HEK293 (cell line): ENCODE data around the gene RIN3.

Source experiments
- CTCF ChIA-PET: fragments of 350-600 bp; formaldehyde crosslinking; extraction: SDS; loops from one replicate; lab custom pipeline; 2021; ENCODE audit warnings: antibody characterized with exemption; lab: Yijun Ruan, JAX
- POLR2A ChIA-PET: fragments of 300-600 bp; formaldehyde crosslinking; extraction: SDS; loops from one replicate; lab custom pipeline; 2020; ENCODE audit warnings: antibody characterized with exemption, inconsistent platforms; lab: Yijun Ruan, JAX
- H3K27ac ChIP-seq: fragments of 200-500 bp; sonication (Bioruptor generic); 2 replicates; pipeline ENCODE4 v1.5.1; 2014; ENCODE audit warnings: low read depth, low read length, control low read depth, inconsistent platforms; ENCODE audit errors: extremely low read depth
- H3K36me3 ChIP-seq, 2 experiments: fragments of 200-500 bp in 1 of 2; sonication (Bioruptor generic) in 1 of 2; 1 replicate in 1 of 2; 2 replicates in 1 of 2; pipeline ENCODE4 v1.5.1; 2014 to 2017; ENCODE audit warnings: inconsistent platforms in 2 of 2, low read length in 2 of 2; ENCODE audit not compliant: control insufficient read depth in 2 of 2, insufficient read depth in 1 of 2
- H3K4me1 ChIP-seq: fragments of 200-500 bp; sonication (Bioruptor generic); 2 replicates; pipeline ENCODE4 v1.5.1; 2014; ENCODE audit warnings: mild to moderate bottlenecking, low read length, inconsistent platforms; ENCODE audit not compliant: control insufficient read depth, insufficient read depth
- H3K4me3 ChIP-seq: 2 replicates; pipeline ENCODE4 v1.5.1; 2011; ENCODE audit warnings: low read depth, mild to moderate bottlenecking, control low read depth, low read length, moderate library complexity
- H3K9me3 ChIP-seq: fragments of 200-500 bp; sonication (Bioruptor generic); 2 replicates; pipeline ENCODE4 v1.5.1; 2014; ENCODE audit warnings: low read depth, low read length, inconsistent platforms; ENCODE audit not compliant: control insufficient read depth, insufficient read depth
- BCL11B ChIP-seq: fragments of 450-650 bp; formaldehyde crosslinking; IDR thresholded peaks from 2 replicates; pipeline ENCODE4 v1.5.1; 2016; ENCODE audit warnings: low read depth, missing biosample characterization, missing genetic modification characterization
- KLF16 ChIP-seq: fragments of 450-650 bp; formaldehyde crosslinking; IDR thresholded peaks from 2 replicates; pipeline ENCODE4 v1.5.1; 2017; ENCODE audit warnings: missing biosample characterization, missing genetic modification characterization
- KLF8 ChIP-seq: fragments of 450-650 bp; formaldehyde crosslinking; IDR thresholded peaks from 2 replicates; pipeline ENCODE4 v1.5.1; 2016; ENCODE audit warnings: missing biosample characterization, missing genetic modification characterization
- MYNN ChIP-seq: fragments of 450-650 bp; formaldehyde crosslinking; IDR thresholded peaks from 2 replicates; pipeline ENCODE4 v1.5.1; 2016; ENCODE audit warnings: missing biosample characterization, missing genetic modification characterization, borderline replicate concordance
- YY1 ChIP-seq: fragments of 450-650 bp; formaldehyde crosslinking; IDR thresholded peaks from 2 replicates; pipeline ENCODE4 v1.5.1; 2018; ENCODE audit warnings: missing biosample characterization, missing genetic modification characterization
- ZFP37 ChIP-seq: fragments of 450-650 bp; formaldehyde crosslinking; IDR thresholded peaks from 2 replicates; pipeline ENCODE4 v1.5.1; 2016; ENCODE audit warnings: missing biosample characterization, missing genetic modification characterization
- ZNF140 ChIP-seq: fragments of 450-650 bp; formaldehyde crosslinking; IDR thresholded peaks from 2 replicates; pipeline ENCODE4 v1.5.1; 2016; ENCODE audit warnings: missing biosample characterization, missing genetic modification characterization
- ZNF148 ChIP-seq: fragments of 450-650 bp; formaldehyde crosslinking; IDR thresholded peaks from 2 replicates; pipeline ENCODE4 v1.5.0; 2017; ENCODE audit warnings: missing biosample characterization, missing genetic modification characterization, borderline replicate concordance
- ZNF16 ChIP-seq: fragments of 450-650 bp; formaldehyde crosslinking; IDR thresholded peaks from 2 replicates; pipeline ENCODE4 v1.5.1; 2016; ENCODE audit warnings: low read depth, missing biosample characterization, missing genetic modification characterization
- ZNF18 ChIP-seq: fragments of 450-650 bp; formaldehyde crosslinking; IDR thresholded peaks from 2 replicates; pipeline ENCODE4 v1.5.1; 2016; ENCODE audit warnings: missing biosample characterization, missing genetic modification characterization
- ZNF221 ChIP-seq: fragments of 450-650 bp; formaldehyde crosslinking; IDR thresholded peaks from 2 replicates; pipeline ENCODE4 v1.5.1; 2017; ENCODE audit warnings: missing biosample characterization, missing genetic modification characterization, borderline replicate concordance
- ZNF26 ChIP-seq: fragments of 450-650 bp; formaldehyde crosslinking; IDR thresholded peaks from 2 replicates; pipeline ENCODE4 v1.5.1; 2016; ENCODE audit warnings: missing biosample characterization, missing genetic modification characterization
- ZNF266 ChIP-seq: fragments of 450-650 bp; formaldehyde crosslinking; IDR thresholded peaks from 2 replicates; pipeline ENCODE4 v1.5.1; 2016; ENCODE audit warnings: missing biosample characterization, missing genetic modification characterization, low read depth
- ZNF302 ChIP-seq: fragments of 450-650 bp; formaldehyde crosslinking; IDR thresholded peaks from 2 replicates; pipeline ENCODE4 v1.5.1; 2016; ENCODE audit warnings: missing biosample characterization, missing genetic modification characterization, low read depth
- ZNF311 ChIP-seq: fragments of 450-650 bp; formaldehyde crosslinking; IDR thresholded peaks from 2 replicates; pipeline ENCODE4 v1.5.1; 2017; ENCODE audit warnings: missing biosample characterization, missing genetic modification characterization, borderline replicate concordance
- ZNF335 ChIP-seq: fragments of 450-650 bp; formaldehyde crosslinking; conservative IDR thresholded peaks from 2 replicates; pipeline ENCODE4 v1.5.1; 2016; ENCODE audit warnings: missing biosample characterization, missing genetic modification characterization
- ZNF354C ChIP-seq: fragments of 450-650 bp; formaldehyde crosslinking; IDR thresholded peaks from 2 replicates; pipeline ENCODE4 v1.5.1; 2016; ENCODE audit warnings: missing biosample characterization, missing genetic modification characterization, low read depth, borderline replicate concordance
- ZNF366 ChIP-seq: fragments of 450-650 bp; formaldehyde crosslinking; conservative IDR thresholded peaks from 2 replicates; pipeline ENCODE4 v1.5.1; 2016; ENCODE audit warnings: missing biosample characterization, missing genetic modification characterization
- ZNF404 ChIP-seq: fragments of 450-650 bp; formaldehyde crosslinking; IDR thresholded peaks from 2 replicates; pipeline ENCODE4 v1.5.1; 2017; ENCODE audit warnings: missing biosample characterization, missing genetic modification characterization
- ZNF426 ChIP-seq: fragments of 450-650 bp; formaldehyde crosslinking; IDR thresholded peaks from 2 replicates; pipeline ENCODE4 v1.5.1; 2017; ENCODE audit warnings: missing biosample characterization, missing genetic modification characterization, mild to moderate bottlenecking, inconsistent platforms, moderate library complexity
- ZNF488 ChIP-seq: fragments of 450-650 bp; formaldehyde crosslinking; IDR thresholded peaks from 2 replicates; pipeline ENCODE4 v1.5.1; 2016; ENCODE audit warnings: missing biosample characterization, missing genetic modification characterization
- ZNF560 ChIP-seq: fragments of 450-650 bp; formaldehyde crosslinking; IDR thresholded peaks from 2 replicates; pipeline ENCODE4 v1.5.1; 2017; ENCODE audit warnings: missing biosample characterization, missing genetic modification characterization, borderline replicate concordance
- ZNF585B ChIP-seq: fragments of 450-650 bp; formaldehyde crosslinking; IDR thresholded peaks from 2 replicates; pipeline ENCODE4 v1.5.1; 2016; ENCODE audit warnings: missing biosample characterization, missing genetic modification characterization
- ZNF664 ChIP-seq: fragments of 450-650 bp; formaldehyde crosslinking; IDR thresholded peaks from 2 replicates; pipeline ENCODE4 v1.5.1; 2016; ENCODE audit warnings: missing biosample characterization, missing genetic modification characterization
- ZNF692 ChIP-seq: fragments of 450-650 bp; formaldehyde crosslinking; IDR thresholded peaks from 2 replicates; pipeline ENCODE4 v1.5.1; 2016; ENCODE audit warnings: missing biosample characterization, missing genetic modification characterization
- ZNF707 ChIP-seq: fragments of 450-650 bp; formaldehyde crosslinking; IDR thresholded peaks from 2 replicates; pipeline ENCODE4 v1.5.1; 2016; ENCODE audit warnings: missing biosample characterization, missing genetic modification characterization

Gene RIN3

GRCh38 chr14:92502541-92503286, 10.9 kb upstream of the RIN3 start:
- no peaks in the 10 kb centered on the region for H3K4me1 ChIP-seq
- no peak for TF ChIP-seq ZNF26
- TF ChIP-seq ZNF664 (tag by site-specific recombination): no peak
- TF ChIP-seq ZNF404 (tag by site-specific recombination): no peak
- TF ChIP-seq ZNF692 (tag by site-specific recombination): no peak
- TF ChIP-seq ZNF560: no peak
- no peak for TF ChIP-seq ZFP37 (tag by site-specific recombination)
- no peak for TF ChIP-seq ZNF707 (tag by site-specific recombination)
- no peak for TF ChIP-seq ZNF488 (tag by site-specific recombination)
- no peak for TF ChIP-seq BCL11B (tag by site-specific recombination)
- no peak for TF ChIP-seq ZNF140 (tag by site-specific recombination)
- H3K4me3 ChIP-seq: no peak overlapping the region
- ChIA-PET POLR2A (no interaction called here), CTCF (interaction anchor here (0.6 kb wide), 1 partner anchor 172 kb away, joined by 4 read pairs; no protein-coding TSS in a partner anchor)
- H3K27ac ChIP-seq: no peak overlapping the region
- H3K36me3 ChIP-seq: no peaks in the 10 kb centered on the region
- H3K9me3 ChIP-seq: no peaks in the 10 kb centered on the region

GRCh38 chr14:92503756-92504491, 9.7 kb upstream of the RIN3 start:
- Histone ChIP-seq H3K27ac (no peak overlapping the region), H3K4me3 (no peak overlapping the region), H3K9me3 (no peaks in the 10 kb centered on the region), H3K36me3 (no peaks in the 10 kb centered on the region), H3K4me1 (no peaks in the 10 kb centered on the region)
- ChIA-PET POLR2A (no interaction called here), CTCF (no interaction called here)
- TF ChIP-seq BCL11B (tag by site-specific recombination) (no peak), ZNF221 (no peak), ZNF266 (no peak), ZNF426 (tag by site-specific recombination) (no peak), ZNF148 (tag by site-specific recombination) (no peak), ZNF18 (no peak), YY1 (no peak), MYNN (no peak), ZNF366 (tag by site-specific recombination) (peak; percentile 66), ZNF585B (tag by site-specific recombination) (no peak), ZNF302 (no peak), ZNF16 (no peak), ZNF311 (tag by site-specific recombination) (no peak), ZNF354C (tag by site-specific recombination) (no peak), ZNF335 (tag by site-specific recombination) (no peak), KLF16 (tag by site-specific recombination) (no peak), KLF8 (tag by site-specific recombination) (0 out of 2 replicates have a peak, but pooled peaks have one; percentile 45)
